Activated naive CD4-positive, alpha-beta T cell treated with anti-CD3 and anti-CD28 coated beads, Interleukin-2, amount 50 U/mL, for 72 hours (primary cell): Measurements from ENCODE around the gene ALLC. TPM values are rescaled to one million over a fixed set of nuclear protein-coding genes. Genes with fewer than 3 reads are reported as not detected.
A peak's percentile ranks its signal among the peaks of the same experiment; 100 is the strongest.

Experiments used
- ATAC-seq, 2 donors: fragments of 150-1000 bp; cut with Tn5 transposase; 2 replicates each; pipeline ENCODE4 v1.10.0; 2021; ENCODE audit warnings: mild to moderate bottlenecking in 2 of 2, moderate library complexity in 2 of 2
- DNase-seq, 2 donors: peaks; one replicate each; pipeline ENCODE4 v3.0.0; 2021 to 2022; ENCODE audit warnings: low spot score in 2 of 2
- H3K27ac Mint-ChIP-seq, 2 donors: one replicate each; pipeline ENCODE4 v1.8.0; 2022; ENCODE audit warnings: mild to moderate bottlenecking in 2 of 2, mixed read lengths in 2 of 2
- H3K36me3 Mint-ChIP-seq, 2 donors: one replicate each; pipeline ENCODE4 v1.8.0; 2022; ENCODE audit warnings: mixed read lengths in 2 of 2
- H3K9me3 Mint-ChIP-seq, 2 donors: one replicate each; pipeline ENCODE4 v1.8.0; 2022; ENCODE audit warnings: mixed read lengths in 2 of 2
- total RNA-seq, 2 donors: library from RNA; stranded (reverse); gene quantifications; one replicate each; pipeline ENCODE4 v1.2.3, GENCODE V29; 2022

Gene ALLC
- total RNA-seq, 2 donors from 2014 or later: not detected

- Mint-ChIP-seq H3K36me3 (no peaks in the 10 kb centered on the region), H3K27ac (no peak overlapping the region), H3K9me3 (no peaks in the 10 kb centered on the region)
- no peak for ATAC-seq
- no peak for DNase-seq
Observed at GRCh38 chr2:3678212-3678611, 20.2 kb downstream of the ALLC start.

GRCh38 chr2:3679180-3679579 is 21.2 kb downstream of the ALLC start:
- Mint-ChIP-seq H3K36me3 (no peaks in the 10 kb centered on the region), H3K9me3 (no peaks in the 10 kb centered on the region), H3K27ac (no peak overlapping the region)
- DNase-seq (no peak), ATAC-seq (no peak)

GRCh38 chr2:3679616-3680393 is 21.8 kb downstream of the ALLC start:
- Mint-ChIP-seq H3K36me3 (no peaks in the 10 kb centered on the region), H3K9me3 (no peaks in the 10 kb centered on the region), H3K27ac (no peak overlapping the region)
- ATAC-seq: no peak
- DNase-seq: no peak

- Mint-ChIP-seq H3K27ac (no peak overlapping the region), H3K36me3 (no peaks in the 10 kb centered on the region), H3K9me3 (no peaks in the 10 kb centered on the region)
- ATAC-seq: no peak
- DNase-seq: no peak
Observed at GRCh38 chr2:3680548-3681345, 22.7 kb downstream of the ALLC start.

GRCh38 chr2:3681625-3682024 is 23.6 kb downstream of the ALLC start:
- H3K9me3 Mint-ChIP-seq: no peaks in the 10 kb centered on the region
- no peak overlapping the region for H3K27ac Mint-ChIP-seq
- H3K36me3 Mint-ChIP-seq: no peaks in the 10 kb centered on the region
- ATAC-seq (no peak), DNase-seq (no peak)

- H3K36me3 Mint-ChIP-seq: no peaks in the 10 kb centered on the region
- no peak overlapping the region for H3K27ac Mint-ChIP-seq
- H3K9me3 Mint-ChIP-seq: no peaks in the 10 kb centered on the region
- ATAC-seq: no peak
- DNase-seq: no peak
Observed at GRCh38 chr2:3682811-3683210, 24.8 kb downstream of the ALLC start.

- no peak overlapping the region for H3K27ac Mint-ChIP-seq
- ATAC-seq (no peak), DNase-seq (no peak)
- H3K36me3 Mint-ChIP-seq: peaks cover 0 to 7% of the 10 kb centered on the region in 2 donors
- no peaks in the 10 kb centered on the region for H3K9me3 Mint-ChIP-seq
Observed at GRCh38 chr2:3683748-3684454, 25.9 kb downstream of the ALLC start.

GRCh38 chr2:3689998-3690748 is 32.2 kb downstream of the ALLC start:
- H3K27ac Mint-ChIP-seq: peak overlapping the region in 1 of 2 donors; percentile 91
- ATAC-seq: peak in 1 of 2 donors; percentile 46
- peaks cover 7 to 10% of the 10 kb centered on the region in 2 donors for H3K9me3 Mint-ChIP-seq
- DNase-seq: no peak
- H3K36me3 Mint-ChIP-seq: peaks cover 0 to 13% of the 10 kb centered on the region in 2 donors

GRCh38 chr2:3692375-3692774 is 34.4 kb downstream of the ALLC start:
- Mint-ChIP-seq H3K9me3 (peaks cover 7 to 10% of the 10 kb centered on the region in 2 donors), H3K27ac (no peak overlapping the region), H3K36me3 (peaks cover 0 to 13% of the 10 kb centered on the region in 2 donors)
- DNase-seq: no peak
- no peak for ATAC-seq

GRCh38 chr2:3696545-3696944 is 38.5 kb downstream of the ALLC start:
- ATAC-seq: no peak
- H3K27ac Mint-ChIP-seq: no peak overlapping the region
- peaks cover 0 to 6% of the 10 kb centered on the region in 2 donors for H3K36me3 Mint-ChIP-seq
- peaks cover 0 to 6% of the 10 kb centered on the region in 2 donors for H3K9me3 Mint-ChIP-seq
- no peak for DNase-seq

GRCh38 chr2:3701071-3701470 is 43.1 kb downstream of the ALLC start:
- Mint-ChIP-seq H3K36me3 (peaks cover 5 to 6% of the 10 kb centered on the region in 2 donors), H3K9me3 (peaks cover 0 to 4% of the 10 kb centered on the region in 2 donors), H3K27ac (no peak overlapping the region)
- no peak for DNase-seq
- no peak for ATAC-seq

GRCh38 chr2:3703236-3703756 is 45.3 kb downstream of the ALLC start, which contains the start of gene DCDC2C:
DCDC2C (plus strand) TSS chr2:3703575; CDS start chr2:3703752, 177 bp downstream.
- DNase-seq (no peak), ATAC-seq (no peak)
- no peak within 1 kb of the TSS for H3K27ac Mint-ChIP-seq
- peaks cover 0 to 4% of the 10 kb centered on the region in 2 donors for H3K9me3 Mint-ChIP-seq
- peaks cover 5 to 6% of the 10 kb centered on the region in 2 donors for H3K36me3 Mint-ChIP-seq

- H3K36me3 Mint-ChIP-seq: peaks cover 5 to 6% of the 10 kb centered on the region in 2 donors
- ATAC-seq (no peak), DNase-seq (no peak)
- H3K9me3 Mint-ChIP-seq: peaks cover 0 to 4% of the 10 kb centered on the region in 2 donors
- H3K27ac Mint-ChIP-seq: no peak overlapping the region
Observed at GRCh38 chr2:3703757-3704355, 45.9 kb downstream of the ALLC start.

- Mint-ChIP-seq H3K9me3 (peaks cover 0 to 4% of the 10 kb centered on the region in 2 donors), H3K27ac (no peak overlapping the region), H3K36me3 (peaks cover 5 to 6% of the 10 kb centered on the region in 2 donors)
- ATAC-seq: no peak
- DNase-seq: no peak
Observed at GRCh38 chr2:3704692-3705091, 46.7 kb downstream of the ALLC start.

GRCh38 chr2:3705782-3706181 is 47.8 kb downstream of the ALLC start:
- DNase-seq: no peak
- no peak for ATAC-seq
- Mint-ChIP-seq H3K27ac (no peak overlapping the region), H3K36me3 (peaks cover 5 to 6% of the 10 kb centered on the region in 2 donors), H3K9me3 (peaks cover 0 to 4% of the 10 kb centered on the region in 2 donors)

- ATAC-seq: no peak
- peaks cover 5 to 6% of the 10 kb centered on the region in 2 donors for H3K36me3 Mint-ChIP-seq
- H3K9me3 Mint-ChIP-seq: peaks cover 0 to 4% of the 10 kb centered on the region in 2 donors
- no peak for DNase-seq
- H3K27ac Mint-ChIP-seq: no peak overlapping the region
Observed at GRCh38 chr2:3706892-3707291, 48.9 kb downstream of the ALLC start.
